SJSA1 (cell line): ENCODE data around the gene EXOC4. TPM values are rescaled to one million over a fixed set of nuclear protein-coding genes. Genes with fewer than 3 reads are reported as not detected.

Experiments
- DNase-seq, 2 experiments: peaks; one replicate each; pipeline ENCODE4 v3.0.0-alpha.2; 2015 to 2020; ENCODE audit warnings: low spot score in 2 of 2, low read depth in 1 of 2
- H3K27ac ChIP-seq: fragments of 250-450 bp; sonication (Bioruptor Pico); 2 replicates; pipeline ENCODE4 v1.5.1; 2020; ENCODE audit warnings: mild to moderate bottlenecking, moderate library complexity
- H3K27me3 ChIP-seq: fragments of 250-450 bp; sonication (Bioruptor Pico); replicated peaks from 2 replicates; pipeline ENCODE4 v1.5.1; 2020; ENCODE audit warnings: mild to moderate bottlenecking, moderate library complexity
- H3K36me3 ChIP-seq: fragments of 250-450 bp; sonication (Bioruptor Pico); 2 replicates; pipeline ENCODE4 v1.5.1; 2020; ENCODE audit warnings: mild to moderate bottlenecking
- H3K4me1 ChIP-seq: fragments of 250-450 bp; sonication (Bioruptor Pico); replicated peaks from 2 replicates; pipeline ENCODE4 v1.6.1; 2021; ENCODE audit warnings: mild to moderate bottlenecking
- H3K4me3 ChIP-seq: fragments of 250-450 bp; sonication (Bioruptor Pico); 2 replicates; pipeline ENCODE4 v1.5.1; 2020; ENCODE audit warnings: mild to moderate bottlenecking
- H3K9me3 ChIP-seq: fragments of 250-450 bp; sonication (Bioruptor Pico); replicated peaks from 2 replicates; pipeline ENCODE4 v1.5.1; 2020; ENCODE audit warnings: mild to moderate bottlenecking
- total RNA-seq: library from RNA; depleted of rRNA; stranded (reverse); fragments of >200 nt; shearing (Covaris generic); gene quantifications from 2 replicates; pipeline ENCODE4 v1.2.3, GENCODE V29; 2014

Gene EXOC4
- total RNA-seq, 1 experiment from 2014 or later, result 38.5 TPM

- no peak for DNase-seq
- H3K27me3 ChIP-seq, result no peaks in the 10 kb centered on the region
- no peaks in the 10 kb centered on the region for H3K9me3 ChIP-seq
- H3K36me3 ChIP-seq, result no peaks in the 10 kb centered on the region
- H3K4me1 ChIP-seq, result no peaks in the 10 kb centered on the region
- no peak overlapping the region for H3K4me3 ChIP-seq
- no peak overlapping the region for H3K27ac ChIP-seq
Measured at GRCh38 chr7:133408212-133408611, 155.3 kb downstream of the EXOC4 start.

- Histone ChIP-seq H3K4me3 (no peak overlapping the region), H3K4me1 (no peaks in the 10 kb centered on the region), H3K27me3 (no peaks in the 10 kb centered on the region), H3K36me3 (no peaks in the 10 kb centered on the region), H3K27ac (no peak overlapping the region), H3K9me3 (no peaks in the 10 kb centered on the region)
- DNase-seq, result no peak
Measured at GRCh38 chr7:133409421-133409820, 156.5 kb downstream of the EXOC4 start.

GRCh38 chr7:133409966-133410365 is 157.1 kb downstream of the EXOC4 start:
- Histone ChIP-seq H3K27me3 (no peaks in the 10 kb centered on the region), H3K9me3 (no peaks in the 10 kb centered on the region), H3K27ac (no peak overlapping the region), H3K4me3 (no peak overlapping the region), H3K4me1 (no peaks in the 10 kb centered on the region), H3K36me3 (no peaks in the 10 kb centered on the region)
- no peak for DNase-seq

- no peak overlapping the region for H3K27ac ChIP-seq
- H3K4me3 ChIP-seq, result no peak overlapping the region
- no peaks in the 10 kb centered on the region for H3K4me1 ChIP-seq
- H3K9me3 ChIP-seq, result no peaks in the 10 kb centered on the region
- no peaks in the 10 kb centered on the region for H3K36me3 ChIP-seq
- no peak for DNase-seq
- H3K27me3 ChIP-seq, result no peaks in the 10 kb centered on the region
Measured at GRCh38 chr7:133411395-133411794, 158.5 kb downstream of the EXOC4 start.

GRCh38 chr7:133412942-133413341 is 160.1 kb downstream of the EXOC4 start:
- Histone ChIP-seq H3K27ac (no peak overlapping the region), H3K36me3 (no peaks in the 10 kb centered on the region), H3K9me3 (no peaks in the 10 kb centered on the region), H3K27me3 (no peaks in the 10 kb centered on the region), H3K4me3 (no peak overlapping the region), H3K4me1 (no peaks in the 10 kb centered on the region)
- DNase-seq, result no peak

GRCh38 chr7:133419041-133419440 is 166.2 kb downstream of the EXOC4 start:
- Histone ChIP-seq H3K27ac (no peak overlapping the region), H3K4me3 (no peak overlapping the region), H3K9me3 (no peaks in the 10 kb centered on the region), H3K27me3 (no peaks in the 10 kb centered on the region), H3K36me3 (no peaks in the 10 kb centered on the region), H3K4me1 (no peaks in the 10 kb centered on the region)
- no peak for DNase-seq

- Histone ChIP-seq H3K4me3 (no peak overlapping the region), H3K27ac (no peak overlapping the region), H3K9me3 (no peaks in the 10 kb centered on the region), H3K27me3 (no peaks in the 10 kb centered on the region), H3K36me3 (no peaks in the 10 kb centered on the region), H3K4me1 (no peaks in the 10 kb centered on the region)
- no peak for DNase-seq
Measured at GRCh38 chr7:133423618-133424017, 170.7 kb downstream of the EXOC4 start.

- H3K36me3 ChIP-seq, result no peaks in the 10 kb centered on the region
- H3K4me3 ChIP-seq, result no peak overlapping the region
- no peaks in the 10 kb centered on the region for H3K27me3 ChIP-seq
- H3K9me3 ChIP-seq, result no peaks in the 10 kb centered on the region
- DNase-seq, result no peak
- H3K27ac ChIP-seq, result no peak overlapping the region
- H3K4me1 ChIP-seq, result peaks cover 2% of the 10 kb centered on the region
Measured at GRCh38 chr7:133428326-133428725, 175.4 kb downstream of the EXOC4 start.

GRCh38 chr7:133428876-133429275 is 176.0 kb downstream of the EXOC4 start:
- H3K4me1 ChIP-seq, result peaks cover 7% of the 10 kb centered on the region

GRCh38 chr7:133429371-133429770 is 176.5 kb downstream of the EXOC4 start:
- Histone ChIP-seq H3K4me3 (no peak overlapping the region), H3K36me3 (no peaks in the 10 kb centered on the region)
- DNase-seq, result no peak

More at GRCh38 chr7:133428876-133429275, 176.0 kb downstream of the EXOC4 start:
- DNase-seq, result no peak
- no peaks in the 10 kb centered on the region for H3K36me3 ChIP-seq
- H3K27me3 ChIP-seq, result no peaks in the 10 kb centered on the region
- no peaks in the 10 kb centered on the region for H3K9me3 ChIP-seq
- H3K4me3 ChIP-seq, result no peak overlapping the region
- H3K27ac ChIP-seq, result no peak overlapping the region

GRCh38 chr7:133431134-133431724 is 178.4 kb downstream of the EXOC4 start:
- Histone ChIP-seq H3K4me1 (peaks cover 25% of the 10 kb centered on the region), H3K4me3 (no peak overlapping the region), H3K27ac (no peak overlapping the region), H3K9me3 (no peaks in the 10 kb centered on the region), H3K36me3 (no peaks in the 10 kb centered on the region), H3K27me3 (no peaks in the 10 kb centered on the region)
- DNase-seq, result no peak

More at GRCh38 chr7:133429371-133429770, 176.5 kb downstream of the EXOC4 start:
- Histone ChIP-seq H3K27me3 (no peaks in the 10 kb centered on the region), H3K4me1 (peaks cover 10% of the 10 kb centered on the region), H3K27ac (no peak overlapping the region), H3K9me3 (no peaks in the 10 kb centered on the region)

GRCh38 chr7:133433165-133433812 is 180.4 kb downstream of the EXOC4 start:
- Histone ChIP-seq H3K4me1 (peaks cover 29% of the 10 kb centered on the region), H3K9me3 (no peaks in the 10 kb centered on the region), H3K4me3 (no peak overlapping the region), H3K27me3 (no peaks in the 10 kb centered on the region), H3K36me3 (no peaks in the 10 kb centered on the region), H3K27ac (no peak overlapping the region)
- peak in 1 of 2 experiments; percentile 2 for DNase-seq

GRCh38 chr7:133434246-133434865 is 181.5 kb downstream of the EXOC4 start:
- H3K4me1 ChIP-seq, result peaks cover 29% of the 10 kb centered on the region
- H3K9me3 ChIP-seq, result no peaks in the 10 kb centered on the region
- no peak overlapping the region for H3K27ac ChIP-seq
- DNase-seq, result peak in 1 of 2 experiments; percentile 71
- no peaks in the 10 kb centered on the region for H3K36me3 ChIP-seq
- no peak overlapping the region for H3K4me3 ChIP-seq
- H3K27me3 ChIP-seq, result no peaks in the 10 kb centered on the region

- peak in 1 of 2 experiments; percentile 23 for DNase-seq
- Histone ChIP-seq H3K9me3 (no peaks in the 10 kb centered on the region), H3K36me3 (no peaks in the 10 kb centered on the region), H3K4me1 (peaks cover 29% of the 10 kb centered on the region), H3K27me3 (no peaks in the 10 kb centered on the region), H3K27ac (no peak overlapping the region), H3K4me3 (no peak overlapping the region)
Measured at GRCh38 chr7:133436014-133436428, 183.1 kb downstream of the EXOC4 start.
